ENCODE measurements around the gene USP10.

GRCh38 chr16:84811529-84811928 lies 111.7 kb downstream of the USP10 start:
- TF ChIP-seq CTCF (conservative IDR thresholded peaks at IDR 0.05) (no peak), ZFX (IDR thresholded peaks at IDR 0.05) (no peak)

Measured in C4-2B (cell line).